Stomach smooth muscle (tissue), 2 donors: ENCODE measurements around the gene KLHL29.

Source experiments
- H3K27ac ChIP-seq: one replicate; pipeline ENCODE4 v1.7.0; 2013; ENCODE audit warnings: mild to moderate bottlenecking, low read length, inconsistent platforms
- H3K27me3 ChIP-seq, 2 donors: one replicate each; pipeline ENCODE4 v1.7.0; 2013; ENCODE audit warnings: low read length in 2 of 2; ENCODE audit not compliant: insufficient read depth in 2 of 2, control insufficient read depth in 1 of 2
- H3K36me3 ChIP-seq, 2 donors: one replicate each; pipeline ENCODE4 v1.7.0; 2013; ENCODE audit warnings: low read length in 2 of 2; ENCODE audit not compliant: control insufficient read depth in 2 of 2, insufficient read depth in 2 of 2
- H3K4me1 ChIP-seq: one replicate; pipeline ENCODE4 v1.7.0; 2013; ENCODE audit warnings: low read length; ENCODE audit not compliant: control insufficient read depth, insufficient read depth
- H3K4me3 ChIP-seq, 2 donors: one replicate each; pipeline ENCODE4 v1.7.0; 2013; ENCODE audit warnings: low read length in 2 of 2
- H3K9ac ChIP-seq, 2 donors: one replicate each; pipeline ENCODE4 v1.7.0; 2013; ENCODE audit warnings: low read length in 2 of 2, mild to moderate bottlenecking in 1 of 2
- H3K9me3 ChIP-seq, 2 donors: one replicate each; pipeline ENCODE4 v1.7.0; 2013; ENCODE audit warnings: low read length in 2 of 2; ENCODE audit not compliant: control insufficient read depth in 2 of 2
- donor health status: healthy.
- donor health status: Pancreatic carcinoma.

Gene KLHL29

GRCh38 chr2:23689891-23690290 is 304.9 kb downstream of the KLHL29 start:
- Histone ChIP-seq H3K36me3 (peaks cover 26 to 36% of the 10 kb centered on the region in 2 donors), H3K27me3 (no peaks in the 10 kb centered on the region), H3K4me3 (no peak overlapping the region), H3K9me3 (no peaks in the 10 kb centered on the region), H3K9ac (no peak overlapping the region), H3K4me1 (peaks cover 2% of the 10 kb centered on the region), H3K27ac (no peak overlapping the region)

DNA sequence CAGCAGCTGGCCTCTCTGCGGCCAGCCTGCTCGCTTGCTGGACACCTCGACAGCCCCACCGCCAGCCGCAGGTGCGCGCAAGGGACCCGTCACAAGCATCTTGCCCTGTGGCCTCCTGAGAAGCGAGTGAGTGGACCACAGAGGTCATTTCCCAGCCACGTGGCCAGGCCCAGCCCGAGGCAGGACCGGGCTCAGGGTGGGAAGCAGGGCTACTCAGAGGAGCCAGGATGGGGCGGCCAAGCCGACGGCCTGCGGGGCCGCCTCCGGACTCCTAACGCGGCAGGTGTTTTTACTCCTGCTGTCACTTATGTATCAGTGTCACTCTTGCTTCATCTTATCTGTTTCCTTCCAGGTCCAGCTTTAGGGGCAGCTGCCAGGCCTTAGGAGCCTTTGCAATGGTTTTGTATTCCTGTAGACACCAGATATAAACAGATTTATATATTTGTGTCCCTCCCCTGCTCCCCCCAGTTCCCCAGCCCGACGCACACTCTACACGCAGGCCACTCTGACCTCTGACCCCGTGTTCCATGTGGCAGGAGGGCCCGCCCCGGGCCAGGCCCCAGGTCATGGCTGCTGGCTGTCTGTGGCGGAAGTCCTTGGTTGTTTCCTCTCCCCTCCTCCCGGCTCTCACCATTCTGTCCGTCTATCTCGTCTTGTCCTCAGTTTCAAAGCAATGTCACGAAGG is 305.6 kb downstream of the KLHL29 start:
- Histone ChIP-seq H3K36me3 (peaks cover 29 to 42% of the 10 kb centered on the region in 2 donors), H3K9ac (no peak overlapping the region), H3K4me1 (no peaks in the 10 kb centered on the region), H3K27me3 (no peaks in the 10 kb centered on the region), H3K27ac (no peak overlapping the region), H3K9me3 (no peaks in the 10 kb centered on the region), H3K4me3 (no peak overlapping the region)

DNA sequence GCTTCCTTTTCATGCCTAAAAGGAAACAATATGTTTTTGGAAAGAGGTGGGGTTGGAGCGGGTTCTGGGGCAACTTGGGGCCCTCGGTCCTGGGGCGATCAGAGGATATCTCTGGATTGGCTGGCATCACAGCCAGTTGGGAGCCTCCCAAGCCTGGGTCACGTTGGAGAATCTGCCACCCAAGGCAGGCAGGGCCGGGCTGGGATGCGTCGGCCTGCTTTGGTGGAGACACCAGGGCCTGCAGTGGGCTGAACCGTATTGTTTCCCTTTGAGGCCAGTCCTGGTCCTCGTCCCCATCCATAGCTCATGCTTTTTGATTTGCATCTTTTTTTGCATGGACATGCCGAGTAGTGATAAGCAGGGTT is 306.1 kb downstream of the KLHL29 start:
- Histone ChIP-seq H3K27ac (no peak overlapping the region), H3K9ac (no peak overlapping the region), H3K4me3 (no peak overlapping the region), H3K36me3 (peaks cover 33 to 47% of the 10 kb centered on the region in 2 donors), H3K27me3 (no peaks in the 10 kb centered on the region), H3K9me3 (no peaks in the 10 kb centered on the region), H3K4me1 (no peaks in the 10 kb centered on the region)

DNA sequence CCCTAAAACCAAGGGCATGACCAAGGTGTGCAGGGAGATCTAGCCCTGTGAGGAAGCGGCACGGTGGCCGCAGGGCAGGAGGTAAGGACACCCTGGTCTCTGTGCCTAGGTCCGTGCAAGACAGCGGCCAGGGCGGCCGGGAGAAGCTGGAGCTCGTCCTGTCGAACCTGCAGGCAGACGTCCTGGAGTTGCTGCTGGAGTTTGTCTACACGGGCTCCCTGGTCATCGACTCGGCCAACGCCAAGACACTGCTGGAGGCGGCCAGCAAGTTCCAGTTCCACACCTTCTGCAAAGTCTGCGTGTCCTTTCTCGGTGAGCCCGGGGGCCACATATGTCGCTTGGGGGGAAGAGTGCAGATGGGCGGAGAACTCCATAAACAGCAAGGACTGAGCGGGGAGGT is 306.6 kb downstream of the KLHL29 start:
- Histone ChIP-seq H3K9me3 (no peaks in the 10 kb centered on the region), H3K9ac (no peak overlapping the region), H3K27me3 (no peaks in the 10 kb centered on the region), H3K36me3 (peaks cover 33 to 48% of the 10 kb centered on the region in 2 donors), H3K27ac (no peak overlapping the region), H3K4me1 (no peaks in the 10 kb centered on the region), H3K4me3 (no peak overlapping the region)

- Histone ChIP-seq H3K4me1 (peaks cover 2% of the 10 kb centered on the region), H3K36me3 (peaks cover 27 to 49% of the 10 kb centered on the region in 2 donors), H3K9ac (no peak overlapping the region), H3K9me3 (no peaks in the 10 kb centered on the region), H3K27ac (no peak overlapping the region), H3K27me3 (no peaks in the 10 kb centered on the region), H3K4me3 (no peak overlapping the region)
Observed at GRCh38 chr2:23692263-23692662, 307.3 kb downstream of the KLHL29 start.

DNA sequence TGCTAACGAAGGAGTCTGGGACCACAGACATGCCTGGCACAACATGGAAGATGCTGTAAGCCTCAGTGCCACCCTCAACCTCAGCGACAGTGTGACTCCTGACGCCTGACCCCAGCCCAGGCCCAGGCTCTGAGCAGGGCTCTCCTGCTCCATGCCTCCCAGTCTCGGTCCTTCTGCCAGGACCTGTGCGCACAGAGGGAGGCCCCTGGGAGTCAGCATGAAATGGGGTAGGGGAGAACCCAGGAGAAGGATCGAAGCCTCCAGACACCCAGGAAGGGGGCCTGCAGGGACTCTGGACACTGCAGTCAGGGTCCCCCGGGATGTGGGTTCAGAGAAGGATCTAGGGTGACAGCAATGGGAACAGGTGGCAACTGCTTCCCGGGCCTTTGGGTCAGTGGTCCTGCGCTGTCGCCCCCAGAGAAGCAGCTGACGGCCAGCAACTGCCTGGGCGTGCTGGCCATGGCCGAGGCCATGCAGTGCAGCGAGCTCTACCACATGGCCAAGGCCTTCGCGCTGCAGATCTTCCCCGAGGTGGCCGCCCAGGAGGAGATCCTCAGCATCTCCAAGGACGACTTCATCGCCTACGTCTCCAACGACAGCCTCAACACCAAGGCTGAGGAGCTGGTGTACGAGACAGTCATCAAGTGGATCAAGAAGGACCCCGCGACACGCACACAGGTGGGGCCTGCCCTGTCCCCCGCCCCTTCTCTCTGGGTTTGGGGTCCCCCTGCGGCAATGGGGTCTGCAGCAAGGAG is 308.0 kb downstream of the KLHL29 start:
- Histone ChIP-seq H3K4me3 (no peak overlapping the region), H3K4me1 (peaks cover 8% of the 10 kb centered on the region), H3K27ac (no peak overlapping the region), H3K27me3 (no peaks in the 10 kb centered on the region), H3K9me3 (no peaks in the 10 kb centered on the region), H3K36me3 (peaks cover 25 to 49% of the 10 kb centered on the region in 2 donors), H3K9ac (no peak overlapping the region)

GRCh38 chr2:23693606-23693951 is 308.6 kb downstream of the KLHL29 start:
- Histone ChIP-seq H3K4me3 (no peak overlapping the region), H3K36me3 (peaks cover 25 to 49% of the 10 kb centered on the region in 2 donors), H3K27ac (no peak overlapping the region), H3K4me1 (peaks cover 13% of the 10 kb centered on the region), H3K9ac (no peak overlapping the region), H3K9me3 (no peaks in the 10 kb centered on the region), H3K27me3 (no peaks in the 10 kb centered on the region)

GRCh38 chr2:23694058-23695045 is 309.4 kb downstream of the KLHL29 start:
- no peak overlapping the region for H3K9ac ChIP-seq
- H3K27me3 ChIP-seq, result no peaks in the 10 kb centered on the region
- H3K4me1 ChIP-seq, result peaks cover 20% of the 10 kb centered on the region
- H3K4me3 ChIP-seq, result no peak overlapping the region
- no peaks in the 10 kb centered on the region for H3K9me3 ChIP-seq
- H3K36me3 ChIP-seq, result peaks cover 25 to 56% of the 10 kb centered on the region in 2 donors
- H3K27ac ChIP-seq, result no peak overlapping the region

GRCh38 chr2:23695214-23695889 is 310.4 kb downstream of the KLHL29 start:
- H3K36me3 ChIP-seq, result peaks cover 31 to 63% of the 10 kb centered on the region in 2 donors
- no peak overlapping the region for H3K9ac ChIP-seq
- peaks cover 3 to 4% of the 10 kb centered on the region in 2 donors for H3K9me3 ChIP-seq
- H3K4me3 ChIP-seq, result no peak overlapping the region
- peaks cover 20% of the 10 kb centered on the region for H3K4me1 ChIP-seq
- no peak overlapping the region for H3K27ac ChIP-seq
- H3K27me3 ChIP-seq, result no peaks in the 10 kb centered on the region
